WTC11 (cell line): ENCODE data around the gene PDE6D. TPM values are rescaled to one million over a fixed set of nuclear protein-coding genes. Genes with fewer than 3 reads are reported as not detected.
"Not testable (repeated sequence)": the region's sequence is repeated elsewhere in the genome, so short reads cannot be mapped to it uniquely, and the experiment has no call there.

ENCODE experiments used
- ATAC-seq: fragments of 200-7000 bp; cut with Tn5 transposase; 2 replicates; pipeline ENCODE4 v1.10.0; 2021; ENCODE audit warnings: mild to moderate bottlenecking, moderate library complexity
- CTCF ChIA-PET: fragments of 300-600 bp; sonication (Branson Sonifier 250); formaldehyde crosslinking; loops from one replicate; lab custom pipeline; 2021; ENCODE audit warnings: antibody characterized with exemption; lab: Charles Lee
- POLR2A ChIA-PET: fragments of 350-600 bp; sonication (Branson Sonifier 250); formaldehyde crosslinking; loops from one replicate; lab custom pipeline; 2021; ENCODE audit warnings: antibody characterized with exemption; lab: Charles Lee
- DNase-seq: peaks from one replicate; pipeline ENCODE4 v3.0.0; 2021; ENCODE audit warnings: low spot score
- H3K27ac Mint-ChIP-seq: 2 replicates; pipeline ENCODE4 v1.8.0; 2021; ENCODE audit warnings: mixed read lengths
- H3K27me3 Mint-ChIP-seq: 2 replicates; pipeline ENCODE4 v1.8.0; 2021; ENCODE audit warnings: low read depth, mild to moderate bottlenecking, moderate library complexity, mixed read lengths
- H3K36me3 Mint-ChIP-seq: 2 replicates; pipeline ENCODE4 v1.8.0; 2021; ENCODE audit warnings: mixed read lengths
- H3K4me1 Mint-ChIP-seq: 2 replicates; pipeline ENCODE4 v1.8.0; 2022; ENCODE audit warnings: mixed read lengths
- H3K4me3 Mint-ChIP-seq: 2 replicates; pipeline ENCODE4 v1.8.0; 2021; ENCODE audit warnings: mild to moderate bottlenecking, moderate library complexity, mixed read lengths
- H3K9me3 Mint-ChIP-seq: 2 replicates; pipeline ENCODE4 v1.8.0; 2021; ENCODE audit warnings: mixed read lengths
- AR ChIP-seq: fragments of 250-450 bp; sonication (Bioruptor Pico); IDR thresholded peaks from 2 replicates; pipeline ENCODE4 v1.9.0; 2021; ENCODE audit warnings: mild to moderate bottlenecking
- E2F1 ChIP-seq: sonication (generic); formaldehyde crosslinking; IDR thresholded peaks from 2 replicates; pipeline ENCODE4 v1.8.0; 2022; ENCODE audit warnings: mild to moderate bottlenecking, missing genetic modification reagents
- EMX1 ChIP-seq: fragments of 250-450 bp; sonication (Bioruptor Pico); IDR thresholded peaks from 2 replicates; pipeline ENCODE4 v1.8.0; 2021; ENCODE audit warnings: mild to moderate bottlenecking
- IRF1 ChIP-seq: sonication (generic); formaldehyde crosslinking; IDR thresholded peaks from 2 replicates; pipeline ENCODE4 v1.8.0; 2023; ENCODE audit warnings: missing genetic modification reagents
- NFATC4 ChIP-seq: fragments of 250-450 bp; sonication (Bioruptor Pico); IDR thresholded peaks from 2 replicates; pipeline ENCODE4 v1.9.0; 2021; ENCODE audit warnings: mild to moderate bottlenecking
- NR1H2 ChIP-seq: sonication (generic); formaldehyde crosslinking; IDR thresholded peaks from 2 replicates; pipeline ENCODE4 v1.9.0; 2021; ENCODE audit warnings: mild to moderate bottlenecking, moderate library complexity, missing genetic modification reagents
- ZMAT4 ChIP-seq: fragments of 250-450 bp; sonication (Bioruptor Pico); IDR thresholded peaks from 2 replicates; pipeline ENCODE4 v1.9.0; 2021; ENCODE audit warnings: mild to moderate bottlenecking
- ZNF138 ChIP-seq: sonication (generic); formaldehyde crosslinking; conservative IDR thresholded peaks from 2 replicates; pipeline ENCODE4 v1.8.1; 2022; ENCODE audit warnings: mild to moderate bottlenecking, moderate library complexity, missing genetic modification reagents
- ZNF232 ChIP-seq: sonication (generic); formaldehyde crosslinking; IDR thresholded peaks from 2 replicates; pipeline ENCODE4 v1.8.0; 2022; ENCODE audit warnings: mild to moderate bottlenecking, missing genetic modification reagents
- total RNA-seq: library from RNA; stranded (reverse); gene quantifications from 3 replicates; pipeline ENCODE4 v1.2.3, GENCODE V29; 2021

PDE6D gene
- total RNA-seq, 1 experiment from 2014 or later: 30.2 TPM

GRCh38 chr2:231712451-231713021, 68.5 kb downstream of the PDE6D start:
- not testable (repeated sequence) for ATAC-seq
- peak overlapping the region; percentile 93 for H3K4me3 Mint-ChIP-seq

GRCh38 chr2:231711677-231712450, 69.2 kb downstream of the PDE6D start:
- no peak for DNase-seq
- POLR2A ChIA-PET: interaction anchor here (0.6 to 5.2 kb wide), 6 partner anchors 19 to 678 kb away, joined by 3 to 61 read pairs (median 4); no protein-coding TSS in a partner anchor
- H3K4me3 Mint-ChIP-seq: peak overlapping the region; percentile 93

More at GRCh38 chr2:231712451-231713021, 68.5 kb downstream of the PDE6D start:
- peaks cover 41% of the 10 kb centered on the region for H3K36me3 Mint-ChIP-seq
- 0 out of 2 replicates have a peak, but pooled peaks have one; percentile 42 for TF ChIP-seq ZNF138
- POLR2A ChIA-PET: interaction anchor here (0.7 to 5.2 kb wide), 3 partner anchors 19 to 40 kb away, joined by 5 to 61 read pairs (median 5); no protein-coding TSS in a partner anchor
- CTCF ChIA-PET: interaction anchor here (0.6 to 9.7 kb wide), 4 partner anchors 25 to 82 kb away, joined by 4 to 260 read pairs (median 76); no protein-coding TSS in a partner anchor
- H3K27me3 Mint-ChIP-seq, DNase-seq, H3K9me3 Mint-ChIP-seq: not testable (repeated sequence)
- peak overlapping the region; percentile 100 for H3K27ac Mint-ChIP-seq
- H3K4me1 Mint-ChIP-seq: peaks cover 31% of the 10 kb centered on the region

More at GRCh38 chr2:231711677-231712450, 69.2 kb downstream of the PDE6D start:
- peak overlapping the region; percentile 100 for H3K27ac Mint-ChIP-seq
- CTCF ChIA-PET: interaction anchor here (0.6 to 9.7 kb wide), 3 partner anchors 24 to 83 kb away, joined by 4 to 260 read pairs (median 125); no protein-coding TSS in a partner anchor
- no peaks in the 10 kb centered on the region for H3K9me3 Mint-ChIP-seq
- H3K4me1 Mint-ChIP-seq: peaks cover 31% of the 10 kb centered on the region
- TF ChIP-seq NFATC4 (peak; percentile 56), ZNF232 (CRISPR knock-in tag) (0 out of 2 replicates have a peak, but pooled peaks have one; percentile 41), IRF1 (CRISPR knock-in tag) (peak; percentile 70; the same call in 1 of the 2 replicates), AR (CRISPR knock-in tag) (0 out of 2 replicates have a peak, but pooled peaks have one; percentile 23), ZMAT4 (CRISPR knock-in tag) (0 out of 2 replicates have a peak, but pooled peaks have one; percentile 43), NR1H2 (no peak), EMX1 (peak; percentile 53; the same call in 1 of the 2 replicates), E2F1 (CRISPR knock-in tag) (no peak)
- H3K27me3 Mint-ChIP-seq: peaks cover 3% of the 10 kb centered on the region; the same call in 1 of the 2 replicates
- peaks cover 41% of the 10 kb centered on the region for H3K36me3 Mint-ChIP-seq
- ATAC-seq: no peak
